Right atrium auricular region (tissue), 2 donors: ENCODE data around the gene ATXN7. TPM values are rescaled to one million over a fixed set of nuclear protein-coding genes. Genes with fewer than 3 reads are reported as not detected.

Experiments
- DNase-seq: peaks from one replicate; pipeline ENCODE4 v3.0.0-alpha.2; 2019; ENCODE audit warnings: low spot score
- H3K27ac ChIP-seq, 2 donors: fragments of 200-600 bp; sonication (generic); 1 replicate in 1 of 2; 2 replicates in 1 of 2; pipeline ENCODE4 v1.5.1; 2016 to 2019
- H3K27me3 ChIP-seq, 2 donors: fragments of 200-600 bp; sonication (generic); one replicate each; pipeline versions ENCODE4 v1.5.1 to v1.6.0; 2017 to 2019
- H3K36me3 ChIP-seq: fragments of 200-600 bp; sonication (generic); one replicate; pipeline ENCODE4 v1.5.1; 2016
- H3K4me1 ChIP-seq, 2 donors: fragments of 200-600 bp; sonication (generic); one replicate each; pipeline versions ENCODE4 v1.5.1 to v1.6.0; 2017 to 2019
- H3K4me3 ChIP-seq, 2 donors: fragments of 200-600 bp; sonication (generic); 1 replicate in 1 of 2; 2 replicates in 1 of 2; pipeline ENCODE4 v1.5.1; 2017 to 2019; ENCODE audit warnings: mild to moderate bottlenecking in 1 of 2, moderate library complexity in 1 of 2
- H3K9me3 ChIP-seq, 2 donors: fragments of 200-600 bp; sonication (generic); one replicate each; pipeline ENCODE4 v1.5.1; 2019
- total RNA-seq, 2 donors: library from RNA; depleted of rRNA; stranded (reverse); fragments of >200 nt; gene quantifications; one replicate each; pipeline ENCODE4 v1.1.0, GENCODE V29; 2016
- TF ChIP-seq, protein P1 (sequence below), 2 donors: fragments of 200-600 bp; sonication (generic); IDR thresholded peaks; one replicate each; pipeline ENCODE4 v1.5.1; 2019; ENCODE audit warnings: antibody characterized with exemption in 2 of 2

Gene ATXN7
- total RNA-seq, 2 donors from 2014 or later: 13.9 to 15.5 TPM

DNA sequence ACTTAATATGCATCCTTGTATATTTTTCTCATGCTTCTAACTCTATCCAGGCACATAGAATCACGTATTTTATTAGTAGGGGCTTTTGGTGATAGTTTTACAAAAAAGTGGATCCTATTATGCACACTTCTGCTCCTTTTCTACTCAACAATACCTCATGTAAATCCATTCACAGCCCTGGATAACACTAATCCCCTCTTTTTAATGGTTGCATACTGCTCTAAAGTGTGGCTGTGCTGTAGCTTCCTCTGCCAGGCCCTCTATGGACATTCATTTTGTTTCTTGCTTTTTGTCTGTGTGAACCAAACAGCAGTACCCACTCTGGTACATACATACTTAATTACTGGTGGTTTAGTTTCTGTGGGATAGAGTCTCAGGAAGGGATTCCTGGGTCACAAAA is 99.8 kb downstream of the ATXN7 start:
- Histone ChIP-seq H3K4me1 (peaks cover 0 to 31% of the 10 kb centered on the region in 2 donors), H3K27me3 (no peaks in the 10 kb centered on the region), H3K27ac (no peak overlapping the region), H3K4me3 (no peak overlapping the region), H3K36me3 (no peaks in the 10 kb centered on the region), H3K9me3 (no peaks in the 10 kb centered on the region)
- TF ChIP-seq, protein P1, sequence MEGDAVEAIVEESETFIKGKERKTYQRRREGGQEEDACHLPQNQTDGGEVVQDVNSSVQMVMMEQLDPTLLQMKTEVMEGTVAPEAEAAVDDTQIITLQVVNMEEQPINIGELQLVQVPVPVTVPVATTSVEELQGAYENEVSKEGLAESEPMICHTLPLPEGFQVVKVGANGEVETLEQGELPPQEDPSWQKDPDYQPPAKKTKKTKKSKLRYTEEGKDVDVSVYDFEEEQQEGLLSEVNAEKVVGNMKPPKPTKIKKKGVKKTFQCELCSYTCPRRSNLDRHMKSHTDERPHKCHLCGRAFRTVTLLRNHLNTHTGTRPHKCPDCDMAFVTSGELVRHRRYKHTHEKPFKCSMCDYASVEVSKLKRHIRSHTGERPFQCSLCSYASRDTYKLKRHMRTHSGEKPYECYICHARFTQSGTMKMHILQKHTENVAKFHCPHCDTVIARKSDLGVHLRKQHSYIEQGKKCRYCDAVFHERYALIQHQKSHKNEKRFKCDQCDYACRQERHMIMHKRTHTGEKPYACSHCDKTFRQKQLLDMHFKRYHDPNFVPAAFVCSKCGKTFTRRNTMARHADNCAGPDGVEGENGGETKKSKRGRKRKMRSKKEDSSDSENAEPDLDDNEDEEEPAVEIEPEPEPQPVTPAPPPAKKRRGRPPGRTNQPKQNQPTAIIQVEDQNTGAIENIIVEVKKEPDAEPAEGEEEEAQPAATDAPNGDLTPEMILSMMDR (IDR thresholded peaks at IDR 0.05): no peak
- no peak for DNase-seq

DNA sequence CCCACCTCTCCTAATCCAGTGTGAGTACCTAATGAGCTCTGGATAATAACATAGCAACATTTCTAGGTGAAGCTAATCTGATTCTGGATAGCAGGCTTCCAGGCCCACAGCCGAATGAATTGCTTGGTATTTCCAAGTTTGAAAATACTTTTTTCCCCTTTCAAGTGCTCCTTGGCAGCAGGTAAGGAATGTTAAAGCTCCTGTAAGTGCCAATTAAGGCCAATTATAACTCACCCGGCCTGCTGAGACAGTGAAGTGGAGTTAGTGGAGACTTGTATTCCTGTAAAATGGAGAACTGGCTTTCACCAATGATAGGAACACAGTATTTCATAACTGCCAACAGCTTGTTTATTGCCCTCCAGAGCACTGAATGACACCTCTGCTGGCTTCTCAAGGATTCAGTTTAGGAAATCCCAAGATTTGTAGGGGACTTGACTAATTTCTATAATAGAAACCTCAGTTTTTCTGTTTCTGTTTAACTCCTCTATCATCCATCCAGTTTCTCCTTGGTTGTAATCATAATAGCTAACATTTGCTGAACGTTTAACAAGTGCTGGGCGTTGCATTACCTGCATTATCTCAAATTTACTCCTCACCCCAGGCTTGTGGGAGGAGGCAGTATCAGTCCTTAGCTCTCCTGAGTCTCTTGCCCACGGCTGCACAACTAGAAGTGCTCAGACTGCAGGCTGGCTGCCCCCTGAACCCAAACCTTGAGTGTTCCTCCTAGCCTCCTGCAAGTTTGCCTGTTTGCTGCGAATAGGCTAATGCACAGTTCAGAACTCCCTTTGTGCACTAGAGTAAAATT is 101.2 kb downstream of the ATXN7 start:
- no peak for DNase-seq
- Histone ChIP-seq H3K36me3 (no peaks in the 10 kb centered on the region), H3K27ac (no peak overlapping the region), H3K9me3 (no peaks in the 10 kb centered on the region), H3K4me3 (no peak overlapping the region), H3K4me1 (peaks cover 0 to 41% of the 10 kb centered on the region in 2 donors), H3K27me3 (no peaks in the 10 kb centered on the region)
- TF ChIP-seq, protein P1 (IDR thresholded peaks at IDR 0.05): no peak

DNA sequence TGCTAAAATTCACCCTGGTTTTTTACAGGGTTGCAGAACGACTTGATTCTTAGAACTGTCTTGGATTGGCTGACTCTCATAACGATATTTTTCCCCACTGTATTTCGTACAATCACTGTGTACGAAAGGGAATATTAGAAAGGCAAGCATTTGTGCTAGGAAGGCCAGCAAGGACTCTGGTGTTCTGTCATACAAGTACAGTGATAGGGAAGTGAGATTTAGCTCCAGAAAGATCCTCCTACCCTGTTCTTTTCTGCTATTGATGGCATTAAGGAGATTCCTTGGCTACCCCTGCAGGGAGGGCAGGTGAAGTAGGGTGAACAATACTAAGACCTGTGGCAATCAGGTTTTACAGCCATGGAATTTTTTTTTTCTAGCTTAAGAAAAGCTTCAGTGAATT is 102.3 kb downstream of the ATXN7 start:
- no peak for DNase-seq
- Histone ChIP-seq H3K4me3 (no peak overlapping the region), H3K27me3 (no peaks in the 10 kb centered on the region), H3K9me3 (no peaks in the 10 kb centered on the region), H3K4me1 (peaks cover 0 to 43% of the 10 kb centered on the region in 2 donors), H3K36me3 (no peaks in the 10 kb centered on the region), H3K27ac (no peak overlapping the region)
- TF ChIP-seq, protein P1 (IDR thresholded peaks at IDR 0.05): no peak

DNA sequence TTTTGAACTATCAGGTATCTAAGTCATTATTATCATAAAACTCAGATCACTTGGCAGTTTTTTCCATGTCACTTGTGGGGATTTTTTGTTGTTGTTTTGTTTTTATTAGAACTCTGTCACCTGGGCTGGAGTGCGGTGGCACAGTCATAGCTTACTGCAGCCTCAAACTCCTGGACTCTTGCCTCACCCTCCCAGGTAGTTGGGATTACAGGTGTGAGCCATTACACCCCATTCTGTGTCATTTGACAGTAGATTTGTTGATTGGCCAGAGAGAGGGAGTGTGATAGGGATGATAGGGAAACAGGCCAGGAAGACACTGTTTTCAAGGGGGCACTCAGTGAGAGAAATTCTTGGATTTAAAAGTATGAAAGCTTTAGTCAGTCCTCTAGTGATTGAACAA is 103.2 kb downstream of the ATXN7 start:
- H3K27ac ChIP-seq: no peak overlapping the region
- TF ChIP-seq, protein P1 (IDR thresholded peaks at IDR 0.05): no peak
- H3K4me3 ChIP-seq: no peak overlapping the region
- no peaks in the 10 kb centered on the region for H3K9me3 ChIP-seq
- peaks cover 0 to 49% of the 10 kb centered on the region in 2 donors for H3K4me1 ChIP-seq
- H3K36me3 ChIP-seq: no peaks in the 10 kb centered on the region
- H3K27me3 ChIP-seq: no peaks in the 10 kb centered on the region
- DNase-seq: no peak

DNA sequence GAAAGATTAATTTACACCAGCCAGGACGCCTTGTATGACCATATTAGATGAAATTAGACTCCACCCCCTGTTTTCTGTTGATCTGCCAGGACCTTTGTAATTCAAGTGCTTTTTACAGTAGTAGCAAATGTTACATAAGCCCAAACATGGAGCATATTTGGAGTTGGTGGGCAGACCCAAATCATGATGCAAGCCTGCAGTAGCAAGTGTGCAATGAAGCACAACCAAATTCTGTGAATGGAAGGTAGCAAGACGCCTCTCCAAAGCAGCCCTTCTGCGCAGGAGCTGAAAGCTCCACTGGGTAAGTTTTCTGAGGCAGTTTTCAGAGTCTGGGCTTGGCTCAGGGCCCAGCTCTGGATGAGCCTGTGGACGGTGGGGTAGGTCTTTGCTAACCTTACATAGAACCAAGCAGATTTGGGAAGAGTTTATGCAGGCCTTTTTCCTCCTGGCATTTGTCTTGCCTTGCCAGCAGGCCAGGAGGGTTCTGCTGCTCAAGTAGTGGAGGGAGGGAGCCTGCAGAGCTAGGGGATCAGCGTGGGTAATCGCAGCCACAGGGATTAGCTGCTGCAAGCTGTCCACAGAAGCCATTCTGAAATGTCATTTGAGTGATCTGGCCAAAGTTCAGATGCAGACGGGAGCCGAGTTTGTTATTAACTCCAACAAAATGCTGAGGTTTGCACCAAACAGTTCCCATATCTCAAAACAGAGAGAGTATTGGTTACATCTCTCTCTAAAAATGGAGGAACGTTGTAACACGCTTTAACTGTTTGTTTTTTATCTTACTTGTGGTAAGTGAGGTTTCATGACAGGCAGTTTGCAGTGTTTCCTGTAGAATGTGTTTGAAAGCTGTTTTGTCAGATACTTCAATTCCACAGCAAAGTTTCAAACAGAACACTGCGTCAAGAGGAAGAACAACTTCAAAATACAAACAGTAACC is 104.3 kb downstream of the ATXN7 start:
- peak overlapping the region in 1 of 2 donors; percentile 25 for H3K4me3 ChIP-seq
- H3K36me3 ChIP-seq: no peaks in the 10 kb centered on the region
- H3K27me3 ChIP-seq: no peaks in the 10 kb centered on the region
- H3K4me1 ChIP-seq: peaks cover 0 to 54% of the 10 kb centered on the region in 2 donors
- no peaks in the 10 kb centered on the region for H3K9me3 ChIP-seq
- TF ChIP-seq, protein P1 (IDR thresholded peaks at IDR 0.05): no peak
- DNase-seq: no peak
- H3K27ac ChIP-seq: peak overlapping the region; percentile 18 to 49
